ENCODE results near the gene DHX16.
A peak's percentile ranks its signal among the peaks of the same experiment; 100 is the strongest.
"Not testable (repeated sequence)": the region's sequence is repeated elsewhere in the genome, so short reads cannot be mapped to it uniquely, and the experiment has no call there.

DHX16 gene

GRCh38 chr6:30678964-30679726 lies 6.3 kb upstream of the DHX16 start:
- DNase-seq (ENCODE audit: low spot score) = peak; percentile 84

DNA sequence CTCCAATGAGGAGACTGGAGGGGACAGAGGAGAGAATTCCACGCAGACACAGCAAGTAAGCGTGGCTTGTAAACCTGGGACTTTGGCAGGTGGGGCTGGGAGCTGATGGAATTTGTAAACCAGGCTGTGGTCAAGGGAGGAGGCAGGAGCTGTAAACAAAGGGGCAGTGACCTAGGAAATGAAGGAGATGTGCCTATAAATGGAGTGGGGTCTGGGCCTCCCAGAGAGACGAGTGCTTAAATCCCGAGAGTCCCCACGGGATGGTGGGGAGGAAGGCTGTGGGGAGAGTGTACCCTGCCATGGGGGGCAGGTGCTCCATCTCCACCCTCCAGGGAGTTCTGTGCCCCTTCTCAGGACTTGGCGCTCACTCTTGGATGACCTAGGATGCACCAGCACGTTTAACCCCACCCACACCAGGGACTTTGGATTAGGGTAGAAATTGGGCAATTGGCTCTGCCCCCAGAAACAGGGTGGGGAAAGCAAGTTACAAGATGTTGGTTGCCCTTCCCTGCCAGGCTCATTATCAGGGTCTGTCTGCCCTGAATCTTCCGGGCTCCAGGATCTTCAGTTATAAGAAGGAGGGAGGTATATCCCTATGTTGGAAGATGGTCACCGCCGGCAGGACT lies 4.0 kb upstream of the DHX16 start:
- no peak for DNase-seq (ENCODE audit: low spot score)

DNA sequence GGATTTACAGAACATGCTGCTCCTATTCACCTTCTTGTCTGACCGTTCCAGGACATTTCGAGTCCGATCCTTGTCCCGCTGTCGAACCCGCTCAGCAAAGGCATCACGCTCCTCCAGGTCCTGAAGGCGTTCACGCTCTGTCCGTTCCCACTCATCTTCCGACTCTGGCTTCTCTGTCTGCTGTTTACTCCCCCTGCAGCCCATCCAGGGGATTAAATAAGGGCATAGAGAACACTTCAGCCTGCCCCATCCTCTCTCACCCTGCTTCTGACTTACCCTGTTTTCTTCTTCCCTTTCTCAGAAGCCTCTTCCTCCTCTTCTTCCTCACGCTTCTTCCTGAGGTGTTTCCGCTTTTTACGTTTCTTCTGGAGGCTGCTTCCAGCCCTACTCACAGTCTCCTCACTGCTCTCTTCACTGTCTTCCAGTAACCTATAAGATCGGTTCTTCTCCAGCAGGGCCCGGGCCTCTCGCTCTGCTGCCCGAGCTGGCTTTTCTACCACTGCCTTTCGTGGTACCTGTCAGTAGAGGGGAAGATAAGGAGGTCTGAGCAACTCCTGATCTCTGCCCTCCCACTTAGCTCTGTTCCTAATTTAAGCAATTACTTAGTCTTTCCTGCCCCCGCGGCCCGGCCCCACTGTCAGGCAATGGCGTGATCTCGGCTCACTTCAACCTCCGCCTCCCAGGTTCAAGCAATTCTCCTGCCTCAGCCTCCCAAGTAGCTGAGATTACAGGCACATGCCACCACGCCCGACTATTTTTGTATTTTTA lies 1.9 kb downstream of the DHX16 start:
- peak; percentile 17 for DNase-seq (ENCODE audit: low spot score)

GRCh38 chr6:30666300-30666699 lies 6.5 kb downstream of the DHX16 start:
- DNase-seq (ENCODE audit: low spot score) = peak; percentile 58

- DNase-seq (ENCODE audit: low spot score) = no peak
These were observed 7.6 kb downstream of the DHX16 start for GRCh38 chr6:30664994-30665767.

GRCh38 chr6:30657922-30658321 lies 14.9 kb downstream of the DHX16 start:
- not testable (repeated sequence) for DNase-seq (ENCODE audit: low spot score)

DNA sequence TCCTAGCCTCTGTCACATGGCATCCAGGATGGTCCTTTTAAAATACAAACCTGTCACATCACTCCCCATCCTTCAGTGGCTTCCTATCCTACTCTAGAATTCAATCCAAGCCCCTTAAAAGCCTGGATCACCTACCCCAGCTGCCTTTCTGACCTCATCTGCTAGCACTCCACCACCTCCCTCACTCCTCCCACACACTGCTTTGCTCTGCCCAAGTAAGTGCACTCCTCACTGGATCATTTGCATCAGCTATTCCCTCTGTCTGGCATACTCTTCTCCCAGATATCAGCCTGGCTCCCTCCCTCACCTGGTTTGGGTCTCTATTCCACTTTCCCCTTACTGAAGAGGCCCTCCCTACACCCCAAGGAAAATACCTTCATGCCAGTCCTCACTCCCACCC lies 15.4 kb downstream of the DHX16 start:
- no peak for DNase-seq (ENCODE audit: low spot score)

DNA sequence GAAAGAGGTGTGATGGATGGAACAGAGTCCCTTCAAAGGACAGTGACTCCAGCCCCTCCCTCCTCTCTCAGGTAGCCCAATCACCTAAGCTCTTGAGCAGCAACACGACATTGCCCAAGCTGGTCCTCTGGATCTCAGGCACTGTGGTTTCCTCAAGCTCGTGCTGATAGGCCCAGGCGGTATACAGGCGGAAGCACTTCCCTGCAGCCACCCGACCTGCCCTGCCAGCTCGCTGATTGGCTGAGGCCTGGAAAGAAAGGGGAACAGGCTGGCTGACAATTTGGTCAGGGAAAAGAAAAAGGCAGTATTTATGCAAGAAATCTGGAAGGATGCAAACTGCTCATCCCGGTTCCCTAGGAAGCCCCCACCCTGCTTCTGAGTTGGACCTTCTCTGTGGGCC lies 16.3 kb downstream of the DHX16 start:
- DNase-seq (ENCODE audit: low spot score) = no peak

GRCh38 chr6:30655743-30656094 lies 17.1 kb downstream of the DHX16 start:
- DNase-seq (ENCODE audit: low spot score) = no peak

GRCh38 chr6:30654798-30655742 lies 17.7 kb downstream of the DHX16 start:
- no peak for DNase-seq (ENCODE audit: low spot score)

DNA sequence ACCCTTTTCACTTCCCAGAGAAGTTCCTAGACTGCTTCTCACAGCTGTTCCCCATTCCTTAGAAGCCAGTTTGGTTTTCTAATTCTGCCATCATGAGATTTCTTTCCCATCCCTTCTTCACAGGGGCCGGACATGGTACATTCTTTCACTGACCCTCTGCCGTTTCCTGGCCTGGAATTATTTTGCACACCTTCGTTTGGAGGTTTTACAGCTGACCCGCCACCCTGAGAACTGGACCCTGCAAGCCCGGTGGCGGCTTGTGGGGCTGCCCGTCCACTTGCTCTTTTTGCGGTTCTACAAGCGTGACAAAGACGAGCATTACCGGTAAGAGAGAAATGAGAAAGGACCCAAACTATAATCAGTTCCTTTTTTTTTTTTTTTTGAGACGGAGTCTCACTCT lies 21.7 kb downstream of the DHX16 start:
- no peak for DNase-seq (ENCODE audit: low spot score)

DNA sequence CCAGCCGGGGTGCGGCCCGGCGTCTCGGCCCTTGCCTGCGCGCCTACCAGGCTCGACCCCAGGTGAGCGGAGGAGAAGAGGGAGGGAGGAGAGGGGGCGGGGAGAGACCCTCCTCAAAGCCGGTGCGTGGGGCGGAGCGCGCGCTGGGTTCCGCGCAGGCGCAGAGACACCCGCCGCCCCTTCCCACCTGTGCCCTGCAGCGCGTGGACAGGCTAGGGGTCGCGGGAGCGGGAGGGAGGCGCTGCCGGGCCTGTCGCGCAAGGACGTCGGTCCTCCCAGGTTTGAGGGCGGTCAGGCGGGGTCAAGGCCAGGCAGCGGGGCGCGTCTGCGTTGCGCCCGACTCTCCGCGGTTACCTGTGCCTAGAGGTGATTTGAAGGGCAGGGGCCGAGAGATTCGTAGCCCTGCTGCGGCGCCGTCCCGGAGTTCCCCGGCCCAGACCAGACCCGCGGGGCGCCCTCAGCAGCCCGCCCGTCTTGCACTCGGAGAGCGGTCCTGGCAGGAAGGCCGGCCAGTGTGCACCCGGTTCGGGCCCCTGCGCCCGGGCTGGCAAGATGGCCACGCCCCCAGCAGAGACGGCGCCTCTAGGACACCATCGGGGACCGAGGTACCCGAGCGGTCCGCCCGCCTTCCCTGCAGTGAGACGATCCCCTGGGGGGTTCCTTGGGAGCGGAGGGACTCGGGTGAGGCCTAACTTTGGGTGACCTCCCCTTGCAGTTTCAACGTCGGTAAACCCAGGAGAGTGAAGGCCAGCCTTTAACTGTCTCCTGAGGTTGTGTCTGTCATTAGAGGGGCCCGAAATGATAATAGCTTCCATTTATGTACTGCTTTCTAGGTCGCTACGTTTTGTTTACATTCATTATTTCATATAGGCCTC lies 25.3 kb downstream of the DHX16 start:
- peak; percentile 77 for DNase-seq (ENCODE audit: low spot score)

DNA sequence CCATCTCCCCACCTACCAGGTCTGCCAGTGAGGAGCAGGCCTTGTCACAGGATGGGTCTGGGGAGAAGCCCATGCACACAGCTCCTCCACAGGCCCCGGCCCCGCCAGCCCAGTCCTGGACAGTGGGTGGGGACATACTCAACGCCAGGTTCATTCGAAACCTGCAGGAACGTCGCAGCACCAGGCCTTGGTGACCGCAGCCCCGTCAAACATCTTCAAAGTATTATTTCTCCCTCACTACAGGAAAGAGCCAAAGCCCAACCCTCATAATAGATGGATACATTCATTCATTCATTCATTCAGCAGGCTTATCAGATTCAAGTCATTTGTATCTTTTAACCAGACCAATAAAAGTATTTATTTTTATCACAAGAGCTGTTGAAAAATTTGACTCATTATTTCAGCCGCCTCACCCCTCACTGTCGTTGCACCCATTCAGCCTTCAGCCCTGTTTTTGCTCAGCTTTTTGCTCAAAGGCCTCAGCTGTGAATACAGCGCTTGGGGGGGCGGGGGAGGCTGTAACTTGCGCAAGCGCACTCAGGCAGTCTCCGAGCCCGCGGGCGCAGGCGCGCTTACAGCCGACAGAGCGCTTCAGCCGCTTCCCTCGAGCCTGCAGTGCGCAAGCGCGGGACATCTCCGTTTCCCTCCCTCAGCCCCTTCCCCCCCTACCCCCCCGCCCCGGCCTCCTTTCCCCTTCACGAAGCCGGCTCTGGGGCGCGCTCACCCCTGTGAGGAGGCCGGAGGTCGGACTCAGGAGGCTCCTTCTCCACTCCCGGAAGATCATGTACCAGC lies 26.2 kb downstream of the DHX16 start, which contains the start of gene C6orf136:
Gene C6orf136 (plus strand): TSS at position 684 of the 792 bp plus-strand sequence. CDS start 99 bp downstream, at position 783.
- DNase-seq (ENCODE audit: low spot score) = peak; percentile 95

DNA sequence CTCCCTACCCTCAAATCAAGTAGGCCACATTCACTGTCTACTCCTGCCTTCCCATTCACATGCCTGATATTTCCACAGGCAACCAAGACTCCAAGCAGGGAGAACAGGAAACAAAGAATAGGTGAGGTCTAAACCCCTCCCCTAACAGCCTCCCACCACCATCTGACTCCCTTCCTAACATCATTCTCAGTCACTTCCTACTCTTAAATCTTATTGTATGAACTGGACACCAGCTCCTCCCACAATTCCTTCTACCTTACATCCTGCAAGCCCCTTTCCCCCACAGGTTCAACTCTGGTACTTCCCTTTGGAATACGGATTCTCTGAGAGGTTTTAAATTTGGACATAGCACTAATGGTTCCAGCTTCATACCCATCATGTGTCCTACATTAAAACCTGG lies 26.8 kb downstream of the DHX16 start:
- DNase-seq (ENCODE audit: low spot score) = peak; percentile 26

- no peak for DNase-seq (ENCODE audit: low spot score)
These were observed 28.0 kb downstream of the DHX16 start for GRCh38 chr6:30644769-30645168.

GRCh38 chr6:30643656-30644055 lies 29.1 kb downstream of the DHX16 start:
- no peak for DNase-seq (ENCODE audit: low spot score)

GRCh38 chr6:30641048-30641447 lies 31.8 kb downstream of the DHX16 start:
- no peak for DNase-seq (ENCODE audit: low spot score)

GRCh38 chr6:30640481-30640880 lies 32.3 kb downstream of the DHX16 start:
- no peak for DNase-seq (ENCODE audit: low spot score)

DNA sequence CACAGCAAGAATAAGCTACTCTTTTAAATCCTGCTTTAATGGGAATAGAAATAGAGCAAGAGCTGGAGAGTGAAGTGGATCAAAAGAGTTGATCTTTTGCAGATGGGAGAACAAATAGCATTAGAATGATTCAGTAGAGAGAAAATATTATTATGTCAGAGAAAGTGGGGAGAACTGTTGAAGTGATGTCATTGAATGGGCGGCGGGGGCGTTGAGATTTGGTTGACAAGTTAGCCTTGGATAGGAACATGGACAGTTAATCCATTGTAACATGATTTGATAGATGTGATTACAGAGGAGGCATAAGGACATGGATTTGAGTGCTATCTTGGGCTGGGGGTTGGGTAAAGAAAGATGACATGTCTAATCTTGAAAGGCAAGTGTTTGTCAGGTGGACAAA lies 37.0 kb downstream of the DHX16 start:
- DNase-seq (ENCODE audit: low spot score) = no peak

Measured in kidney tubule cell (primary cell).